HCT116 (cell line): ENCODE measurements around the gene ZCCHC17. TPM values are rescaled to one million over a fixed set of nuclear protein-coding genes. Genes with fewer than 3 reads are reported as not detected.

Source experiments
- ATAC-seq: fragments of 200-7000 bp; cut with Tn5 transposase; 2 replicates; pipeline ENCODE4 v1.9.1; 2020; ENCODE audit warnings: mild to moderate bottlenecking, moderate library complexity
- BruUV-seq: library from RNA; stranded (reverse); fragments of 400-500 nt; replicated peaks from 2 replicates; lab custom pipeline; 2021; lab: Mats Ljungman, UMichigan
- CTCF ChIA-PET: fragments of 300-600 bp; sonication (Branson Sonifier 250); formaldehyde crosslinking; loops from one replicate; lab custom pipeline; 2021; ENCODE audit warnings: antibody characterized with exemption; lab: Charles Lee
- POLR2A ChIA-PET: fragments of 300-600, 350-600 bp; sonication (Branson Sonifier 250); formaldehyde crosslinking; loops from one replicate; lab custom pipeline; 2021; ENCODE audit warnings: antibody characterized with exemption; lab: Charles Lee
- RAD21 ChIA-PET, 2 experiments: fragments of 300-600 bp; sonication (Branson Sonifier 250); formaldehyde crosslinking; loops; one replicate each; lab custom pipeline; 2023; ENCODE audit warnings: low total read pairs in 2 of 2; ENCODE audit not compliant: uncharacterized antibody in 2 of 2, unreplicated experiment in 2 of 2, low non-redundant PET in 1 of 2; lab: Charles Lee
- DNase-seq: peaks from one replicate; pipeline ENCODE4 v3.0.0-alpha.2; 2010; ENCODE audit warnings: low read depth, low spot score
- H2AFZ ChIP-seq: fragments of 200-600 bp; shearing (Covaris generic), sonication (generic); 2 replicates; pipeline ENCODE4 v1.6.1; 2017; ENCODE audit warnings: low read depth, mixed run types, mixed read lengths, antibody characterized with exemption, low read length; ENCODE audit not compliant: poor library complexity, severe bottlenecking
- H3K27ac ChIP-seq: 2 replicates; pipeline ENCODE4 v1.5.1; 2012; ENCODE audit warnings: low read depth, low read length
- H3K27me3 ChIP-seq: fragments of 200-600 bp; sonication (generic); 2 replicates; pipeline ENCODE4 v1.6.1; 2016; ENCODE audit warnings: mixed run types, low read length, mixed read lengths; ENCODE audit not compliant: insufficient read depth
- H3K36me3 ChIP-seq, 2 experiments: fragments of 200-500 bp in 1 of 2; fragments of 200-600 bp in 1 of 2; sonication (Bioruptor generic) in 1 of 2; sonication (generic) in 1 of 2; 2 replicates each; pipeline versions ENCODE4 v1.5.1 to v1.6.1; 2014 to 2016; ENCODE audit warnings: low read length in 2 of 2, inconsistent platforms in 1 of 2, mixed read lengths in 1 of 2, mixed run types in 1 of 2; ENCODE audit not compliant: insufficient read depth in 2 of 2, control insufficient read depth in 1 of 2
- H3K4me1 ChIP-seq, 2 experiments: fragments of 200-600 bp in 1 of 2; sonication (generic) in 1 of 2; 2 replicates each; pipeline versions ENCODE4 v1.5.1 to v1.6.1; 2012 to 2017; ENCODE audit warnings: low read length in 2 of 2, inconsistent platforms in 1 of 2, mild to moderate bottlenecking in 1 of 2, mixed read lengths in 1 of 2, mixed run types in 1 of 2, moderate library complexity in 1 of 2; ENCODE audit not compliant: insufficient read depth in 2 of 2, control insufficient read depth in 1 of 2
- H3K4me2 ChIP-seq: fragments of 200-600 bp; sonication (generic); 2 replicates; pipeline ENCODE4 v1.6.1; 2017; ENCODE audit warnings: mixed run types, low read length, mixed read lengths
- H3K4me3 ChIP-seq, 2 experiments: fragments of 200-600 bp in 1 of 2; sonication (generic) in 1 of 2; replicated peaks in 1 of 2; 2 replicates each; pipeline ENCODE4 v1.5.1; 2011 to 2016; ENCODE audit warnings: low read length in 2 of 2, control low read depth in 1 of 2, low read depth in 1 of 2, mild to moderate bottlenecking in 1 of 2, mixed read lengths in 1 of 2, mixed run types in 1 of 2
- H3K79me2 ChIP-seq: fragments of 200-600 bp; sonication (generic); 2 replicates; pipeline ENCODE4 v1.6.1; 2017; ENCODE audit warnings: mild to moderate bottlenecking, mixed run types, low read length, moderate library complexity, mixed read lengths; ENCODE audit not compliant: insufficient read depth
- H3K9ac ChIP-seq: fragments of 200-600 bp; sonication (generic); 2 replicates; pipeline ENCODE4 v1.6.1; 2016; ENCODE audit warnings: low read length, mixed read lengths
- H3K9me2 ChIP-seq: fragments of 200-600 bp; sonication (generic), shearing (Covaris generic); 2 replicates; pipeline ENCODE4 v1.6.1; 2017; ENCODE audit warnings: mixed run types, mild to moderate bottlenecking, moderate library complexity; ENCODE audit not compliant: insufficient read depth
- H3K9me3 ChIP-seq, 2 experiments: fragments of 200-500 bp in 1 of 2; fragments of 200-600 bp in 1 of 2; sonication (Bioruptor generic) in 1 of 2; sonication (generic) in 1 of 2; 2 replicates each; pipeline ENCODE4 v1.6.1; 2014 to 2017; ENCODE audit warnings: low read length in 2 of 2, mixed read lengths in 2 of 2, inconsistent platforms in 1 of 2, low read depth in 1 of 2, mild to moderate bottlenecking in 1 of 2, mixed run types in 1 of 2, moderate library complexity in 1 of 2; ENCODE audit not compliant: control insufficient read depth in 1 of 2, insufficient read depth in 1 of 2
- H4K20me1 ChIP-seq: fragments of 200-600 bp; sonication (generic), shearing (Covaris generic); 2 replicates; pipeline ENCODE4 v1.6.1; 2017; ENCODE audit warnings: mixed run types, mild to moderate bottlenecking, moderate library complexity; ENCODE audit not compliant: insufficient read depth
- CBX3 ChIP-seq: IDR thresholded peaks from 2 replicates; pipeline ENCODE4 v1.6.1; 2012; ENCODE audit warnings: low read depth
- CEBPB ChIP-seq: IDR thresholded peaks from 2 replicates; pipeline ENCODE4 v1.6.1; 2012; ENCODE audit warnings: low read depth
- EGR1 ChIP-seq: IDR thresholded peaks from 2 replicates; pipeline ENCODE4 v1.6.1; 2012; ENCODE audit warnings: low read depth
- EZH2 ChIP-seq: fragments of 200-600 bp; sonication (generic); IDR thresholded peaks from 2 replicates; pipeline ENCODE4 v1.6.1; 2017; ENCODE audit warnings: antibody characterized with exemption, mixed run types
- FOSL1 ChIP-seq: IDR thresholded peaks from 2 replicates; pipeline ENCODE4 v1.6.1; 2012; ENCODE audit warnings: low read depth
- JUND ChIP-seq: IDR thresholded peaks from 2 replicates; pipeline ENCODE4 v1.6.1; 2012
- POLR2A ChIP-seq: IDR thresholded peaks from 2 replicates; pipeline ENCODE4 v1.7.0; 2011; ENCODE audit warnings: borderline replicate concordance; ENCODE audit not compliant: insufficient read depth, insufficient read length; ENCODE audit errors: extremely low read depth
- RAD21 ChIP-seq: IDR thresholded peaks from 2 replicates; pipeline ENCODE4 v1.6.1; 2012; ENCODE audit warnings: low read depth, mild to moderate bottlenecking
- SRF ChIP-seq: IDR thresholded peaks from 2 replicates; pipeline ENCODE4 v1.6.1; 2012; ENCODE audit warnings: low read depth
- intact Hi-C: fragments of 100-400 bp; cut with micrococcal nuclease; formaldehyde crosslinking; loops from 2 replicates; pipeline ENCODE4 v1.10.0; 2022
- total RNA-seq: library from RNA; stranded (reverse); gene quantifications from one replicate; pipeline ENCODE4 v1.2.1, GENCODE V29; 2021; ENCODE audit not compliant: unreplicated experiment
- TF ChIP-seq, protein P1 (sequence below), 3 experiments: fragments of 200-600 bp in 1 of 3; sonication (generic) in 1 of 3; IDR thresholded peaks in 2 of 3; conservative IDR thresholded peaks in 1 of 3; 2 replicates each; pipeline ENCODE4 v1.5.1; 2012 to 2017; ENCODE audit warnings: low read depth in 2 of 3, low read length in 2 of 3, antibody characterized with exemption in 1 of 3, borderline replicate concordance in 1 of 3, control low read depth in 1 of 3, mild to moderate bottlenecking in 1 of 3, mixed read lengths in 1 of 3, mixed run types in 1 of 3, moderate library complexity in 1 of 3; ENCODE audit not compliant: insufficient read depth in 1 of 3
- TF ChIP-seq, protein P2 (sequence below): IDR thresholded peaks from 2 replicates; pipeline ENCODE4 v1.6.1; 2012

ZCCHC17 gene
- total RNA-seq, 1 experiment from 2014 or later, result 27.8 TPM

DNA sequence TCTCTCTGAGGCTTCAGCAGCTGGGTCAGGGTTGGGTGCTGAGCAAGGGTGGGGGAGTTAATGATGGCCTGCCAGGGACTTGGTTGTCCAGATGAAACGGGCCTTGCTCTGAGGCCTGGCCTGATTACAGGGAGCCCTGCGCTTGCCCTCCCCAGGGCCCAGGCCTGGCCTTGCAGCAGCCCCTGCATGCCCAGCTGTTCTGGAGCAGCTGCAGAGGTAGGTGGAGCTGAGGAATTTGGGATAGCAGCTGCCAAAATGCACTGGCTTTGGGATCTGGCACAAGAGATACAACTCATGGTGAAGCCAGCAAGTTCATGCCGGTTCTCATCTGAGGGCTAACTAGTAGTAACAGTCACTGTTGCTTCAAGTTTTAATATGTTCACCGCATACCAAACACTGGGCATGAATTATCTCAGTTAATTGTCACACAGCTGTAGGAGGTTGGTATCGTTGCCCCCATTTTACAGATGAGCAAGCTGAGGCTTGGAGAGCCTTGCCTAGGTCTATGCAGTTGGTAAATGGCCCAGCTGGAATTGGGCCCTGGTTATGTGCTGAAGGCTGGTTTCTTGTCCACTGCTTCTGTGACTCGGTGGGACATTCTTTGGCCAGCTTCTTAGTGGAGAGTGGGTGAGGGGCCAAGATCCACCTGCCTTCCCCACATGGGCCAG lies 108.9 kb downstream of the ZCCHC17 start (continued):
- TF ChIP-seq POLR2A, result no peak

DNA sequence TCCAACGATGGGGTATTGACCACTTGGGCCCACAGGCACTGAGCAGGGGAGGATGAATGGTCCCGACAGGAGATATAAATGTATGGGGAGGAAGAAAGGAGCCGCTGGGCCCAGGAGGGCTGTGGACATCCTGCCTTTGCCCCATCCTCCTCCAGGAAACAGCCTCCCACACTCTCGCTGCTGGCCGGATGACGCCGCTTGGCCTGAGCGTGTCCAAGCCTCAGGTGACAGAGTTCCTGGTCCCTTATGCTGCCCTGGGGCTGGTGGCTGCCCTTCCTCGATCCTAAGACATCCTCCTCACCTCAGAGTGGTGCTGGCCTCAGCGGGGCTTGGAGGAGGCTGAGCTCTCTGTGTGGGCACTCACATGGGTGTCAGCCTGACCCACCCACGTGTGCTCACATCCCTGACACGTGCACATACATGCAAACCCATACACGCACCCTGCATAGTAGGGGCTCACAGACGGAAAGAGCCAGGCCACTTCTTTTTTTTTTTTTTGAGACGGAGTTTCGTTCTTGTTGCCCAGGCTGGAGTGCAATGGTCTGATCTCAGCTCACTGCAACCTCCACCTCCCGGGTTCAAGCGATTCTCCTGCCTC lies 110.3 kb downstream of the ZCCHC17 start:
- Histone ChIP-seq H3K9ac (no peak overlapping the region), H4K20me1 (no peaks in the 10 kb centered on the region), H3K79me2 (no peaks in the 10 kb centered on the region), H3K36me3 (no peaks in the 10 kb centered on the region), H2AFZ (no peak overlapping the region), H3K9me3 (no peaks in the 10 kb centered on the region)
- DNase-seq, result no peak
- POLR2A ChIA-PET, result no interaction called here
- TF ChIP-seq EZH2, result no peak
- TF ChIP-seq CBX3, result no peak
- TF ChIP-seq JUND, result no peak
- TF ChIP-seq RAD21, result no peak
- TF ChIP-seq, protein P1, sequence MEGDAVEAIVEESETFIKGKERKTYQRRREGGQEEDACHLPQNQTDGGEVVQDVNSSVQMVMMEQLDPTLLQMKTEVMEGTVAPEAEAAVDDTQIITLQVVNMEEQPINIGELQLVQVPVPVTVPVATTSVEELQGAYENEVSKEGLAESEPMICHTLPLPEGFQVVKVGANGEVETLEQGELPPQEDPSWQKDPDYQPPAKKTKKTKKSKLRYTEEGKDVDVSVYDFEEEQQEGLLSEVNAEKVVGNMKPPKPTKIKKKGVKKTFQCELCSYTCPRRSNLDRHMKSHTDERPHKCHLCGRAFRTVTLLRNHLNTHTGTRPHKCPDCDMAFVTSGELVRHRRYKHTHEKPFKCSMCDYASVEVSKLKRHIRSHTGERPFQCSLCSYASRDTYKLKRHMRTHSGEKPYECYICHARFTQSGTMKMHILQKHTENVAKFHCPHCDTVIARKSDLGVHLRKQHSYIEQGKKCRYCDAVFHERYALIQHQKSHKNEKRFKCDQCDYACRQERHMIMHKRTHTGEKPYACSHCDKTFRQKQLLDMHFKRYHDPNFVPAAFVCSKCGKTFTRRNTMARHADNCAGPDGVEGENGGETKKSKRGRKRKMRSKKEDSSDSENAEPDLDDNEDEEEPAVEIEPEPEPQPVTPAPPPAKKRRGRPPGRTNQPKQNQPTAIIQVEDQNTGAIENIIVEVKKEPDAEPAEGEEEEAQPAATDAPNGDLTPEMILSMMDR (IDR thresholded peaks at IDR 0.05 in 2 of 3, conservative IDR thresholded peaks at IDR 0.05 in 1 of 3; ENCODE audit: borderline replicate concordance in 1 of 3, insufficient read depth in 1 of 3, low read depth in 2 of 3, low read length in 2 of 3), result no peak
- TF ChIP-seq, protein P2, sequence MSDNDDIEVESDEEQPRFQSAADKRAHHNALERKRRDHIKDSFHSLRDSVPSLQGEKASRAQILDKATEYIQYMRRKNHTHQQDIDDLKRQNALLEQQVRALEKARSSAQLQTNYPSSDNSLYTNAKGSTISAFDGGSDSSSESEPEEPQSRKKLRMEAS, result no peak
- no peak for TF ChIP-seq CEBPB
- no peak for TF ChIP-seq EGR1
- no peak for TF ChIP-seq POLR2A
- TF ChIP-seq FOSL1, result no peak
- no peak for TF ChIP-seq SRF
- TF ChIP-seq, all 23 proteins: peak for 0
- intact Hi-C loops, result no loop called here
- H3K4me1 ChIP-seq, result peaks cover 0 to under 1% of the 10 kb centered on the region in 2 experiments; a peak in 1 of 4 replicates
- no peak for ATAC-seq
- no peak overlapping the region for H3K27ac ChIP-seq
- no peak overlapping the region for H3K4me3 ChIP-seq
- no peak overlapping the region for H3K4me2 ChIP-seq
- CTCF ChIA-PET, result no interaction called here
- BruUV-seq, result no TSS peak
- RAD21 ChIA-PET, result no interaction called here
- no peaks in the 10 kb centered on the region for H3K9me2 ChIP-seq
- no peaks in the 10 kb centered on the region for H3K27me3 ChIP-seq
